Stomach (tissue), 9 donors: Measurements from ENCODE around the gene MYO1E. TPM values are rescaled to one million over a fixed set of nuclear protein-coding genes. Genes with fewer than 3 reads are reported as not detected.

Source experiments
- DNase-seq, 2 donors: peaks; one replicate each; pipeline versions ENCODE4 v3.0.0 to v3.0.0-alpha.2; 2013 to 2019
- H3K27ac ChIP-seq, 5 donors: fragments of 200-600 bp in 4 of 5; sonication (generic) in 4 of 5; one replicate each; pipeline ENCODE4 v1.5.1; 2013 to 2019; ENCODE audit warnings: mild to moderate bottlenecking in 1 of 5, moderate library complexity in 1 of 5
- H3K27me3 ChIP-seq, 3 donors: fragments of 200-600 bp; sonication (generic); one replicate each; pipeline ENCODE4 v1.5.1; 2017 to 2019; ENCODE audit warnings: mixed run types in 1 of 3
- H3K36me3 ChIP-seq, 4 donors: fragments of 200-600 bp; sonication (generic); 1 replicate in 3 of 4; 2 replicates in 1 of 4; pipeline ENCODE4 v1.5.1; 2016 to 2019
- H3K4me1 ChIP-seq, 4 donors: fragments of 200-600 bp; sonication (generic); one replicate each; pipeline ENCODE4 v1.5.1; 2016 to 2019
- H3K4me3 ChIP-seq, 4 donors: fragments of 200-600 bp; sonication (generic) in 3 of 4; one replicate each; pipeline ENCODE4 v1.5.1; 2016 to 2019; ENCODE audit warnings: mild to moderate bottlenecking in 1 of 4
- H3K9me3 ChIP-seq, 4 donors: fragments of 200-600 bp; sonication (generic); one replicate each; pipeline ENCODE4 v1.5.1; 2016 to 2019
- EP300 ChIP-seq: sonication (generic); formaldehyde crosslinking; IDR thresholded peaks from one replicate; pipeline ENCODE4 v1.6.1; 2017; ENCODE audit warnings: antibody characterized with exemption
- POLR2A ChIP-seq, 4 donors: fragments of 450-650 bp; IDR thresholded peaks; one replicate each; pipeline ENCODE4 v1.6.1; 2016; ENCODE audit warnings: antibody characterized with exemption in 4 of 4, control low read depth in 2 of 4, mild to moderate bottlenecking in 1 of 4, moderate library complexity in 1 of 4
- POLR2AphosphoS5 ChIP-seq, 3 donors: sonication (generic); formaldehyde crosslinking; IDR thresholded peaks; one replicate each; pipeline ENCODE4 v1.6.1; 2016; ENCODE audit warnings: antibody characterized with exemption in 3 of 3
- WGBS, 5 donors: extraction: QIAGEN DNeasy Blood & Tissue Kit in 3 of 5; methylation state at CpG; one replicate each; pipeline versions ENCODE4 v1.1.5 to v1.1.7; 2013 to 2018; 5-methylcytosine and 5-hydroxymethylcytosine counted together
- intact Hi-C: fragments of 100-400 bp; cut with DNase I; formaldehyde crosslinking; loops from one replicate; pipeline ENCODE4 v1.15.1; 2023; ENCODE audit warnings: low total_unique reads
- polyA plus RNA-seq, 3 donors: library from polyadenylated mRNA; stranded (reverse); fragments of 200-250 nt; gene quantifications; one replicate each; pipeline ENCODE4 v1.2.3, GENCODE V29; 2013
- total RNA-seq, 5 donors: library from RNA; depleted of rRNA; stranded (reverse); fragments of >200 nt; gene quantifications; one replicate each; pipeline versions ENCODE4 v1.1.0 to v1.2.3, GENCODE V29; 2014 to 2016
- TF ChIP-seq, protein P1 (sequence below), 7 experiments: fragments of 450-650 bp in 4 of 7; fragments of 200-600 bp in 3 of 7; sonication (generic) in 3 of 7; IDR thresholded peaks; one replicate each; pipeline ENCODE4 v1.5.1; 2016 to 2019; ENCODE audit warnings: antibody characterized with exemption in 7 of 7, control low read depth in 2 of 7, mild to moderate bottlenecking in 1 of 7
- donor health status: healthy with polysubstance abuse.
- donor health status: Bipolar disorder and iron deficiency.
- donor health status: healthy.

MYO1E gene
- total and polyA plus RNA-seq, 8 donors, result 15.1 to 380 (median 46.3) TPM

DNA sequence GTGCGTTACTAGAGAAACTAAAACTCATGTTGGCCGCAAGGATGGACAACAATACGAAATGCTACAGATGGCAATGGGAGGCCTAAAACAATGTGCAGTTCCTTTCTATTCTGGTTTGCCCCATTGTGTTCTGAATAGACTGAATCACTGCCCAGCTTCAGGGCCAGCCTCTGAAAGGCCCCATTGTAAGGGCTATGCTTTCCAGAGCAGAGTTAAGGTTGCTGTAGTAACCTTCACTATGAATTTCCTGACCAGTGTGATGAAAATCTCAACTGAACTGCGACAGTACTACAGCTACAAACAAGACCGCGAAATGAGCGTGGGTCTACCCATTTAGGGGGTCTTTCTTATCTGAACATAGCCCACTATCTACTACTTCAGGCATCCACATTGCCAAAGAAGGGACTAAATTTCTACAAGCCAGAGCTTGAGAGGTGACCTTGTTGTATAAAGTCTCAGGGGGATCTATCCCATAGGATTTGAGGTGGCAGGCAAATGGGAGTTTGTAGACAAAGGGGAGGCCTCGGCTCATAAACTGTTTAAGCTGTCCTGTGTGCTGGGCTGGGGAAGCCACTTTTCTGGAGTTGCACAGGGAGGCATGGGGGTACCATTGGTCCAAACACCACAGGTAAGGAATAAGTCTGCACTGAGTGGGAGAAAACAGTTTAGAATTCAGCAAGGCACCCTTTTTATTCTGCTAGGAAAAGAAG lies 80.1 kb downstream of the MYO1E start:
- Histone ChIP-seq H3K4me1 (peaks cover 20 to 61% (median 40%) of the 10 kb centered on the region in 4 donors), H3K4me3 (no peak overlapping the region), H3K36me3 (no peaks in the 10 kb centered on the region), H3K27ac (peak overlapping the region; percentile 14 to 75 (median 66)), H3K27me3 (no peaks in the 10 kb centered on the region), H3K9me3 (no peaks in the 10 kb centered on the region)
- WGBS, 5 donors, result 39 to 72% (median 65%) methylated on average over 8 of the region's 8 CpGs
- intact Hi-C loops, result no loop called here
- no peak for TF ChIP-seq EP300
- TF ChIP-seq POLR2A (IDR thresholded peaks at IDR 0.05), result no peak
- TF ChIP-seq, protein P1, sequence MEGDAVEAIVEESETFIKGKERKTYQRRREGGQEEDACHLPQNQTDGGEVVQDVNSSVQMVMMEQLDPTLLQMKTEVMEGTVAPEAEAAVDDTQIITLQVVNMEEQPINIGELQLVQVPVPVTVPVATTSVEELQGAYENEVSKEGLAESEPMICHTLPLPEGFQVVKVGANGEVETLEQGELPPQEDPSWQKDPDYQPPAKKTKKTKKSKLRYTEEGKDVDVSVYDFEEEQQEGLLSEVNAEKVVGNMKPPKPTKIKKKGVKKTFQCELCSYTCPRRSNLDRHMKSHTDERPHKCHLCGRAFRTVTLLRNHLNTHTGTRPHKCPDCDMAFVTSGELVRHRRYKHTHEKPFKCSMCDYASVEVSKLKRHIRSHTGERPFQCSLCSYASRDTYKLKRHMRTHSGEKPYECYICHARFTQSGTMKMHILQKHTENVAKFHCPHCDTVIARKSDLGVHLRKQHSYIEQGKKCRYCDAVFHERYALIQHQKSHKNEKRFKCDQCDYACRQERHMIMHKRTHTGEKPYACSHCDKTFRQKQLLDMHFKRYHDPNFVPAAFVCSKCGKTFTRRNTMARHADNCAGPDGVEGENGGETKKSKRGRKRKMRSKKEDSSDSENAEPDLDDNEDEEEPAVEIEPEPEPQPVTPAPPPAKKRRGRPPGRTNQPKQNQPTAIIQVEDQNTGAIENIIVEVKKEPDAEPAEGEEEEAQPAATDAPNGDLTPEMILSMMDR (IDR thresholded peaks at IDR 0.05), result no peak
- TF ChIP-seq POLR2AphosphoS5 (IDR thresholded peaks at IDR 0.05), result peak in 1 of 3 donors; percentile 36
- DNase-seq, result peak in 1 of 2 donors; percentile 76

DNA sequence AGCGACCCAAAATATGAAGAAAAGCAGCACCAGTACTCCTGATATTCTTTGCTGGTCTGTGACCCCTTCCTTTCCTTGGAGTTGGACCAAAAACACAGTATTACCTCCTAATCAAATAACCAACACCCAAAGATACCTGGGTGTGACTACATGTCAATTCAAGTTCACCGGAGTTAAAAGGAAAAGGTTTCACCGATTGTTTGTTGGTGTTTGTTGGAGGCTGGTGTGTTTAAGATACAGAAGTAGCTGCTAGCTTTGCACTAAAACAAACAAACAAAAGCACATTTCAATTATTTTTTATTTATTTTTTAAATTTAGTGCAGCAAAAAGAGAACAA lies 81.5 kb downstream of the MYO1E start:
- Histone ChIP-seq H3K4me1 (peaks cover 16 to 57% (median 38%) of the 10 kb centered on the region in 4 donors), H3K27ac (peak overlapping the region in 4 of 5 donors; percentile 61 to 75 (median 67)), H3K36me3 (no peaks in the 10 kb centered on the region), H3K9me3 (no peaks in the 10 kb centered on the region), H3K4me3 (no peak overlapping the region), H3K27me3 (no peaks in the 10 kb centered on the region)
- TF ChIP-seq POLR2A (IDR thresholded peaks at IDR 0.05), result no peak
- TF ChIP-seq POLR2AphosphoS5 (IDR thresholded peaks at IDR 0.05), result peak in 1 of 3 donors; percentile 13
- TF ChIP-seq, protein P1 (IDR thresholded peaks at IDR 0.05), result no peak
- no peak for TF ChIP-seq EP300
- intact Hi-C loops, result no loop called here
- peak in 1 of 2 donors; percentile 63 for DNase-seq
- WGBS, 5 donors, result 34 to 65% (median 38%) methylated on average over 3 of the region's 3 CpGs

DNA sequence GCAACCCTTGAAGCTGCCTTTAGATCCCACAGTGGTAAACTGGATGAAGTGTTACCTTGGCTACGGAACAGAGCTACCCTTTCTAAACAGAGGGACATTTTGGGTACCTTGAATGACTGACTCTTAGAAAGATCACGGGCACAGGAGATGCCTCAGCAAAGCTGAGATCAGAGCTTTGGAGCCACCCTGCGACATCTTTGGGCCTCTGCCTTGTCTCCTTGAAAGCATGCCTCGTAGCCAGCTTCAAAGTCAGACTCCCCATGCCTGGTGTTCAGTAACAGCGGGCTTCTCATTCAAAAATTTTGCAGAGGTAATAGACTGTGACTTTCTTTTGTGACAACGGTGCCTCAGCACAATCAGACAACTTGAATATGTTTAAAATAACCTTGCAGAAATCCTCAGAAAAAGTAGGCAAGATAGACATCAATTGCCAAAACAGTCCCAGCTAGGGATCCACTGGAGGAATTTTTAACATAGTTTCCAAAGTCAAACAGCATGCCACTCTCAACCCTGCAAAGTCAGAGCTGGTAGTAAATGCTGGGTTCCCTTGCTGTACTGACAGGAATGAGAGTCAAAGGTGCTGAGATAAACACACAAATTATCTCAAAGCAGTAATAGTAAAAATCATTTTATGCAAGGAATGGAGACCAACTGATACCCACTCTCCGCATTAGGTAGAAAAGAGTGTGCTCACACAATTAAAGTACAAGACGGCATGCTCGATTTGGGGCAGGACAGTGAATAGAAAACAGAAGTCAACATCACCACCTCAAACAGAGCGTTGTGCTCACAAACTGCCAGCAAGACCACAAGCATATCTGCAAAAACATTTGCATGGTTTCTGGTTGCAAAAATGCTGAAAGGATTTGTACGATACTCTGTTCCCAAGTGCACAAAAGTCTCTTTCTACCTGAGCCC lies 82.1 kb downstream of the MYO1E start:
- DNase-seq, result no peak
- Histone ChIP-seq H3K9me3 (no peaks in the 10 kb centered on the region), H3K27me3 (no peaks in the 10 kb centered on the region), H3K4me3 (no peak overlapping the region), H3K36me3 (no peaks in the 10 kb centered on the region), H3K27ac (peak overlapping the region; percentile 9 to 75 (median 63)), H3K4me1 (peaks cover 9 to 57% (median 34%) of the 10 kb centered on the region in 4 donors)
- intact Hi-C loops, result no loop called here
- 51 to 67% (median 53%) methylated on average over 9 to 11 of the region's 11 CpGs for WGBS, 5 donors
- no peak for TF ChIP-seq POLR2A (IDR thresholded peaks at IDR 0.05)
- TF ChIP-seq, protein P1 (IDR thresholded peaks at IDR 0.05), result no peak
- no peak for TF ChIP-seq POLR2AphosphoS5 (IDR thresholded peaks at IDR 0.05)
- no peak for TF ChIP-seq EP300

DNA sequence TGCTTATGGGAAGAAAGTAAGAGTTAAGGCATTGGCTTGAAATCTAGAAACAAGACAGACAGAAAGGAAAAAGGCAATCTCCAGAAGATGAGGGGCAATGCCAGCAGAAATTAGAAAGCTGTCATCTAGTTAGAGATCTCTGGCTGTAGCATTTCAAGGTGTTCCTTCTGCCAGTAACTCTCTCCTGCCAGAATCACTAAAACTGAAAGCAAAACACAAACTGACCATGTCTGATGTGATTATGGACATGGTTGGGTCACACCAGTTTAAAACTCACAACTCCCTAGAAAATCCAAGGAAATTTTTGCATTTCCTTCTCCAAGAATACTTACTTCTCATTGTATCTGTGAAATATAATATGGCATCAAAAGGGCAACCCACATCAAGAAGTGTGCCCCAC lies 83.1 kb downstream of the MYO1E start:
- Histone ChIP-seq H3K27me3 (no peaks in the 10 kb centered on the region), H3K27ac (peak overlapping the region in 2 of 5 donors; percentile 61 to 71), H3K36me3 (no peaks in the 10 kb centered on the region), H3K4me1 (peaks cover 8 to 49% (median 32%) of the 10 kb centered on the region in 4 donors), H3K4me3 (no peak overlapping the region), H3K9me3 (no peaks in the 10 kb centered on the region)
- no peak for DNase-seq
- TF ChIP-seq POLR2A (IDR thresholded peaks at IDR 0.05), result no peak
- no peak for TF ChIP-seq POLR2AphosphoS5 (IDR thresholded peaks at IDR 0.05)
- intact Hi-C loops, result no loop called here
